Stimulated activated memory B cell treated with anti-CD40 and anti-IgM and Interleukin-4, amounts not matched to agents 10 μg/mL and 1 μg/mL and 100 μg/mL, for 72 hours (primary cell): Measurements from ENCODE around the gene POMGNT1.

Experiments used
- ATAC-seq: fragments of 150-1000 bp; cut with Tn5 transposase; 2 replicates; pipeline ENCODE4 v1.10.0; 2021
- H3K27ac Mint-ChIP-seq: one replicate; pipeline ENCODE4 v1.8.0; 2022; ENCODE audit warnings: mild to moderate bottlenecking, mixed read lengths
- H3K27me3 Mint-ChIP-seq: one replicate; pipeline ENCODE4 v1.8.0; 2022; ENCODE audit warnings: mixed read lengths
- H3K36me3 Mint-ChIP-seq: one replicate; pipeline ENCODE4 v1.8.0; 2022; ENCODE audit warnings: mixed read lengths
- H3K4me1 Mint-ChIP-seq: one replicate; pipeline ENCODE4 v1.8.0; 2022; ENCODE audit warnings: mixed read lengths
- H3K4me3 Mint-ChIP-seq: one replicate; pipeline ENCODE4 v1.8.0; 2022; ENCODE audit warnings: mild to moderate bottlenecking, moderate library complexity, mixed read lengths
- H3K9me3 Mint-ChIP-seq: one replicate; pipeline ENCODE4 v1.8.0; 2022; ENCODE audit warnings: mixed read lengths

The POMGNT1 gene

DNA sequence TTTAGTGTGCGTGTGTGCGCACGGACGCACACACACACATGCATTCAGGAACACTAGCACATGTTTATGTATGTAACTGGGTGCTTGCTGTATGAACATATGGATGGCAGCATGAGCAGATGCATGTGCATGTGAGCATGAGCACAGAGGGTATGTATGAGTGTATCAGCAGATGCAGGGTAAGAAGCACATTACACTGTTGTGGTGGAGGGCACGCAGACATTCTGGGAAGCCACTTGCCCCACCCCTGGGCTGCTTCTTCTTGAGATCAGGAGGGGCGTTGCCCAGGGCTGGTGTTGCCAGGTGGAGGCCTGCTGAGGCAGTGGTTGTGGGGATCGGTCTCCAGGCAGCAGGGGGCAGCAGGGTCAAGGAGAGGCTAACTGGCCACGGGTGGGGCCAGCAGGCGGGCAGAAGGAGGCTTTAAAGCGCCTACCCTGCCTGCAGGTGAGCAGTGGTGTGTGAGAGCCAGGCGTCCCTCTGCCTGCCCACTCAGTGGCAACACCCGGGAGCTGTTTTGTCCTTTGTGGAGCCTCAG, 18.1 kb downstream of the POMGNT1 start:
- Mint-ChIP-seq H3K9me3 (no peaks in the 10 kb centered on the region), H3K27me3 (no peaks in the 10 kb centered on the region), H3K4me3 (no peak overlapping the region), H3K27ac (no peak overlapping the region), H3K4me1 (peaks cover 21% of the 10 kb centered on the region), H3K36me3 (no peaks in the 10 kb centered on the region)
- ATAC-seq, result no peak

DNA sequence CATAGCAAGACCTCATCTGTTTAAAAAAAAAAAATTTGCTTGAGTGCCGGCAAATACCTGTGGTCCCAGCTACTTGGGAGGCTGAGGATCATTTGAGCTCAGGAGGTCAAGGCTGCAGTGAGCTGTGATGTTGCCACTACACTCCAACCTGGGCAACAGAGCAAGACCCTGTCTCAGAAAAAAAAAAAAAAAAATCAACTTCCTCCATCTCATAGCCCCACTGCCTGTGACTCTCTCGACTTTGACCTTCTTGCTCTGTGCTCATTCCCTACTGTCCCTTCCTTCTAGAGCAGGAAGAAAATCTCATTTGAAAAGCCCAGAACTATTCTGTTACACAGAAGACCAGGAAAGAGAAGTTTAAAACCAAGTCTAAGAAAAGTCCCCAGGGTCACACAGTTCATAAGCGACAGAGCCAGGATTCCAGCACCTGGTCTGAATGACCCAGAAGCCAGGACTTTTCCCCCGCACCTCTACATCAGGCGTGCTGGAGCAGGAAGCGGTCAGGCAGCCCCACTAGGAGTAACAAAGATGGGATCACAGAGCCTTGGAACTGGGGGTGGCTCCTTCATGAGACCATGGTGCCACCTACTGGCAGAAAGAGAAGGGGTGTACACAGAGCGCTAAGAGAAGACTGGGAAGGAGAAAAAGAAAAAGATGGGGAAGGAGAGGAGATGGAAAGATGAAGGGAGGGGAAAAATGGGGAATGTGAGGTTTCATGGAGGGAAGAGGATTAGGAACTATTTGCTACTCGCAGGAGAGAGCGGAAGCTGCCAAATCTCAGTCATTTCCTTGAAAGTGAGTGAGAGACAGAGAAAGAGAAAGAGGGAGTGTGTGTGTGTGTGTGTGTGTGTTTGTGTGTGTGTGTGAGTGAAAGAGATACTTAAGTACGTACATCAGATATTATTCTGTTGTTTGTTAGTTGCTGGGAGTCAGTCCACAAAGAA, 18.8 kb downstream of the POMGNT1 start:
- Mint-ChIP-seq H3K27me3 (no peaks in the 10 kb centered on the region), H3K9me3 (no peaks in the 10 kb centered on the region), H3K36me3 (no peaks in the 10 kb centered on the region), H3K4me1 (peaks cover 14% of the 10 kb centered on the region), H3K27ac (no peak overlapping the region), H3K4me3 (no peak overlapping the region)
- ATAC-seq, result peak; percentile 72

DNA sequence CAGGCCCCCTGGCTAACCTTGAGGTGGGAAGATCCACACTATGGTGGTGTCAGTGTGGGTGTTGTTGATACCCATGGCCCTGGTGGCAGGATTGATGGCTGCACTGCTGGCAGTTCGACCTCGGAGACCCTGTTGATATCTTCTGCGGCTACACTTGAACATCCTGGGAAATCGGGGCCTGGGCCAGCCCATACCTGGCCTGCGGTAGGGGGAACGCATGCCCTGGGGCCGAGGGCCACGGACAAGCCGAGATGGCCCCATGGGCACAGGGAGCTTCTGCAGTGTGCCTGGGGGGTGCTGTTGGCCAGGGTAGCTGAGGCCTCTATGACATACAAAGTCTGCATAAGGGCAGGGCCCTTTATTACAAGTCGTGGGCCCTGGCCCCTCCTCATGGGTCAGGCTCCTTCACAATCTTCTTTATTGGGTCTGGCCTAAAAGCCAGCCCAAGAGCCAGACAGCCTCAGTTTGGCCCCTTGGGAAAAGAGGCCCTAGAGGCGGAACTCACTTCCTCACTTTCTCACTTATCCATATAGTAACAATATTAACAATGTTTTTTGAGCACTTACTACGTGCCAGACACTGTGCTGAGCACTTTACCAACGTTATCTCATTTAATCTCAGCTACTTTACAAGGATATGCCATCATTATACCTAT, 21.9 kb downstream of the POMGNT1 start, which contains the start of gene P3R3URF:
TSS of gene P3R3URF (minus strand) at position 278 of the 655 bp plus-strand sequence. CDS start at position 261, 17 bp downstream.
- no peak for ATAC-seq
- H3K9me3 Mint-ChIP-seq, result no peaks in the 10 kb centered on the region
- peaks cover 7% of the 10 kb centered on the region for H3K4me1 Mint-ChIP-seq
- H3K36me3 Mint-ChIP-seq, result no peaks in the 10 kb centered on the region
- no peak within 1 kb of the TSS for H3K4me3 Mint-ChIP-seq
- H3K27me3 Mint-ChIP-seq, result no peaks in the 10 kb centered on the region
- no peak within 1 kb of the TSS for H3K27ac Mint-ChIP-seq

DNA sequence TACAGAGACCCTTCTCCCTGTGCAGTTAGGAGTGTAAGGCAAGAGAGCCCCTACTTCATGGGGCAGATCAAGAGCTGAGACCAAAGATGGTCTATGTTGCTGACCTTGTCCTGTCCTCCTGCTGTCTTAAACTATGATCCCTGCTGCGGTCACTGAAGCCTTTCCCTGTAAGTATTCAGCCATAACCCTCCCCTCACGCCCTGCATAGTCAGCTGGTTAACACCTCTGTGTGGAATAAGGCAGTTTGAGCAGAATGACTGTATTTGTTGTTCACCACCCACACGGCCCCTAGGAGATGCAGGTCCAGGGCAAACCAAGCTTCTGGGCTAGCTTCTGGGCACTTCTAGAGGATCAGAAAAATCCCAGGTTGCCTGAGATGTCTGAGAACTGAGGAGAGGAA, 23.0 kb downstream of the POMGNT1 start:
- H3K36me3 Mint-ChIP-seq, result no peaks in the 10 kb centered on the region
- H3K4me3 Mint-ChIP-seq, result no peak overlapping the region

DNA sequence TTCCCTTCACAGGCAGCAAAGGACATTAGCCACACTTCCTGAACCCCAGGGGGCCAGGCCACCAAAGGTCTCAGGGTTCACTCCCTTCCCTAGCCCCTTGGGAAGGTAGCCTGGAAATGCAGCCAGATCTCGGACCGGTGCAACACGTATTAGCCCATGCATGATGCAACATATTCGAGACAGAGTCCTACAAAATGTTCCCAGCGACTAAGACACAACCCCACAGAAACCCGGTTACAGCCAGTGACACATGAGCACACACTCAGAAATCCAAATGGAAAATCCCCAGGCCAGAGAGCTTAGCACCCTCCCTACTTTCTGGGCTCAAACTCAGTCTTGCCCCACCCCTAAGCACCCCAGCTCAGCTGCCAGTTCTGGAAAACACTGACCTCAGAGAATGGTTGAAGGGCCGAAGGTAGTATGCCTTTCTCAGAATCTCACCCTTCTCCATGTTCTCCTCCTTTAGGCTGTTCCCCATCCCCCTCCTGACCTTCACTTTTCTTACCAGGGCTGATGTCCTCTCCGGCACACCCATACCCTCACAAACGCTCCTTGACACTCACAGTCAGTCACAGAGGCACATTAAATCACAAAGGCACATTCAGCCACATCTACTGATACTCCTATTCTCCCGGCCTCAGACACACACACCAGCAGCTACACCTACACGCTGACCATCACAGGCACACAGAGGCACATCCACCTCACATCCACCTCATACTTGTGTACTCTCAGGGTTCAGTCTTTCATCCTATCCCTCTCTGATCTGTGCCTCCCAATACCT, 23.6 kb downstream of the POMGNT1 start, which contains the start of gene TSPAN1:
TSS of gene TSPAN1 (plus strand) at position 640 of the 784 bp plus-strand sequence. CDS start 6,021 bp downstream, outside the sequence.
- H3K4me1 Mint-ChIP-seq, result peaks cover 7% of the 10 kb centered on the region
- H3K4me3 Mint-ChIP-seq, result no peak within 1 kb of the TSS
- no peaks in the 10 kb centered on the region for H3K27me3 Mint-ChIP-seq
- no peak within 1 kb of the TSS for H3K27ac Mint-ChIP-seq
- no peaks in the 10 kb centered on the region for H3K36me3 Mint-ChIP-seq
- ATAC-seq, result no peak
- no peaks in the 10 kb centered on the region for H3K9me3 Mint-ChIP-seq

More for the DNA sequence above, 23.0 kb downstream of the POMGNT1 start:
- H3K27me3 Mint-ChIP-seq, result no peaks in the 10 kb centered on the region
- ATAC-seq, result no peak
- no peaks in the 10 kb centered on the region for H3K9me3 Mint-ChIP-seq
- H3K27ac Mint-ChIP-seq, result no peak overlapping the region
- H3K4me1 Mint-ChIP-seq, result peaks cover 7% of the 10 kb centered on the region

DNA sequence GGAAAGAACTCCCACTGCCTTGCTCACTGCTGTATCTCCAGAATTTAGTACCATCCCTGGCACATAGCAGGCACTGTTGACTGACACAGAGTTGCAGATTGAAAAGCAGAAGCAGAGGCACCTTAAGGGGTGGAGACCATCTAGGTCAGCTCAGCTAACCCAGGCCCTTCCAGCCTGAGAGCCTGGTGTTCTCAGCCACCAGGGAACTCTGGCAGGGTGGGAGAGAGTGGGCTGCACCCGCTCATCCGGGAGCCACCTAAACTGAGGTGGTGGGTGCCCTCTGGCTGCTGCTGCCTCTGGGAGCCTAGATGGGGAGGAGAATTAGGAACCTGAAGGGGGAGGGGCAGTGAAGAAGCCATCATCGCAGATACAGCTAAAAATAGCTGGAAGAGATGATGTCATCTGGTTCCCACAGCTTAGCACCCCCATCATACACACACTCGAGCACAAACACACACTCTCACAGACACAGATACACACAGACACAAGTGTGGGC, 24.8 kb downstream of the POMGNT1 start:
- Mint-ChIP-seq H3K9me3 (no peaks in the 10 kb centered on the region), H3K4me1 (peaks cover 7% of the 10 kb centered on the region), H3K27ac (peak overlapping the region; percentile 20), H3K27me3 (no peaks in the 10 kb centered on the region), H3K36me3 (no peaks in the 10 kb centered on the region), H3K4me3 (no peak overlapping the region)
- no peak for ATAC-seq

DNA sequence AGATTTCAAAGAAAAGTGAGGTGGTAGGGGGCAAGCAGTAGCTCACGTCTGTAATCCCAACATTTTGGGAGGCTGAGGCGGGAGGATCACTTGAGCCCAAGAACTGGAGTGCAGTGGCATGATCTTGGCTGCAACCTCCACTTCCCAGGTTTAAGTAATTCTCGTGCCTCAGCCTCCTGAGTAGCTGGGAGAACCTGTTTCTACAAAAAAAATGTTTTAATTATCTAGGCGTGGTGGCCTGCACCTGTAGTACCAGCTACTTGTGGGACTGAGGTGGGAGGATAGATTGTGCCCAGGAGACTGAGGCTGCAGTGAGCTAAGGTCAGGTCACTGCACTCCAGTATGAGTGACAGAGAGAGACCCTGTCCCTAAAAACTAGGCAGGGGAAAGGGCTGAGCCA, 25.9 kb downstream of the POMGNT1 start:
- no peak for ATAC-seq
- H3K4me3 Mint-ChIP-seq, result no peak overlapping the region
- no peaks in the 10 kb centered on the region for H3K27me3 Mint-ChIP-seq
- H3K36me3 Mint-ChIP-seq, result no peaks in the 10 kb centered on the region
- H3K27ac Mint-ChIP-seq, result peak overlapping the region; percentile 20
- H3K4me1 Mint-ChIP-seq, result peaks cover 10% of the 10 kb centered on the region
- no peaks in the 10 kb centered on the region for H3K9me3 Mint-ChIP-seq

DNA sequence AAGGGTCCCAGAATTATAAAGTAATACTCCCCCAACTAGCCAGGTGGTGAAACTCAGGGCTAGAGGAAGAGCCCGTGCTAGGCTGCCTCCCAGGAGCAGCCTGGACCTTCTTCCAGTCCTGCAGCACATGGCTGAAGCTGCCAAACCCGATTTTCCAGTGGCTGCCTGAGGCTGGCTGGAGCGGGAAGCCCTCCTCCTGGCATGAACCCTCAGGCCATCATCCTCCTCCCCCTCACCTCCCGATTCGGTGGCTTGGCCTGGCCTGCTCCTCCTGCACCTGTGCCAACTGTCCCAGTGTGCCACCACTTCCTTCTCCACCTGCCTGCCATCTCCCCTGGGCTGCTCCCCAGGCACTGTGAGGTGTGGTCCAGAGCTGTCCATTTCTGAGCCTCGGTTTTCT, 26.4 kb downstream of the POMGNT1 start:
- H3K27me3 Mint-ChIP-seq, result no peaks in the 10 kb centered on the region
- ATAC-seq, result no peak
- H3K4me1 Mint-ChIP-seq, result peaks cover 14% of the 10 kb centered on the region
- H3K9me3 Mint-ChIP-seq, result no peaks in the 10 kb centered on the region
- no peak overlapping the region for H3K27ac Mint-ChIP-seq
- no peak overlapping the region for H3K4me3 Mint-ChIP-seq
- H3K36me3 Mint-ChIP-seq, result no peaks in the 10 kb centered on the region

DNA sequence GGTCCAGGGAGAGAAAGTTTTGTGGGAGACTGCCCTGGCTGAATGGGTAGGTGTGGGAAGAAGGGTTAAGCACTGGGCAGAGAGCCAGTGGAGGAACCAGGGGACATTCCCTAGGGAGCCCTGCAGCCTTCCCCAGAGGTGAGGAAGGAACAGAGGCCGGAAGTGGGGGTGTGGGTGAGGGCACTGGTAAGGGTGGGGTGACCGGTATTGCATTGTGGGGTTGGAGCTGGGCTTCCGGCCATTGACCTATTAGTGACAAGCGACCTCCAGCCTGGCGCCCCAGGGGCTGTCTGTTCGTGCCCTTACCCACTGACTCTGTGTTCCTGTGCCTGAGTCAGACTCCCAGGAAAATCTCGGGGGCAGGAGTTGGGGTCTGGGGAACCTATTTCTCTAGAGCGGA, 26.9 kb downstream of the POMGNT1 start:
- H3K27me3 Mint-ChIP-seq, result no peaks in the 10 kb centered on the region
- ATAC-seq, result no peak
- peak overlapping the region; percentile 21 for H3K27ac Mint-ChIP-seq
- H3K4me1 Mint-ChIP-seq, result peaks cover 15% of the 10 kb centered on the region
- H3K36me3 Mint-ChIP-seq, result no peaks in the 10 kb centered on the region
- no peak overlapping the region for H3K4me3 Mint-ChIP-seq
- H3K9me3 Mint-ChIP-seq, result no peaks in the 10 kb centered on the region

DNA sequence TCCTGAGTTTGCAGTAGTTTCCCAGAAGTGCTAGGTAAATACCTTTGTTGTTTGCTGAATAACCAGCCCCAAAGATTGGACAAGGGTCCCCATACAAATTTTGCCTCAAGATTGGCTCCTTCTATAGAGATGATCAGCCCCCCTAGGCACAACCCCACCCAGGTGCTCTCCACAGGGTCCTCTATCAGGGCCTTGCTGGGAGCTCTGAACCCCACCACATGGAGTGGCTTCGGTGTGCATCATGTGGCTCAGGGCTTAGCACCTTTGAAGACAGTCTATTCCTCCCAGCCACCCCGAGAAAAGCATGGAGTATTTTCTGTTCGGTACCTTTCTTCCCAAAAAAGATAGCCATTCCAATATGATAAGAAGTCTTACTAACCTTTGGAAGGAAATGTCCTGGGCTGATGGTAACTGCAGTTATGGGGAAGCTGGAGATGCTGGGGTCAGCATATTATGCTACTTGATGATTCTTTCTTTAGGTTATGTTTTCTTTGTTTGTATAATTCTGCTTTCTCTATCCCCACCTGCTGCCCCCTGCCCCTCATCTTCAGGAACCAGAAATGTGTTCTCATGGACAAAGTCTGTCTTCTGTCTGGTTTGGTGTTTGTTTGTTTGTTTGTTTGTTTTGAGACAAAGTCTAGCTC, 28.3 kb downstream of the POMGNT1 start:
- no peak overlapping the region for H3K4me3 Mint-ChIP-seq

DNA sequence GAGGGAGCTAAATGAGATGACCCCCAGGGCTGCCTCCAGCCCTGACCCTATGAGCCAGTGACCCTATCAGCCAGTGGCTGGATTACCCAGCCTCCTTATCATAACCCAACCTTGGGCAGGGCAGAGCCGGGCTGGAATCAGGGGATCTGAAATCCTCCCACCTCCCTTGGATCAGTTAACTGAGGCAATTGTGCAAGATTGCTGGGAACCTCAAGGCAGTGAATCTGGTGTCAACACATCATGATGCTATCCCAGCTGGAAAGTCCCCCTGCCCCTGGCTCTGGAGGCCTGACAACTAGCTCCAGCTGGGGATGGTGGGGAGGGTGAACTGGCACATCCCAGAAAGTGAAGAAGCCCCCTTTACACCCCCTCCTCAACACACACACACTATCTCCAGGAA, 29.8 kb downstream of the POMGNT1 start:
- peaks cover 18% of the 10 kb centered on the region for H3K4me1 Mint-ChIP-seq
- H3K4me3 Mint-ChIP-seq, result no peak overlapping the region
- peaks cover 17% of the 10 kb centered on the region for H3K27me3 Mint-ChIP-seq
- H3K9me3 Mint-ChIP-seq, result no peaks in the 10 kb centered on the region
- H3K27ac Mint-ChIP-seq, result no peak overlapping the region
- ATAC-seq, result no peak
- no peaks in the 10 kb centered on the region for H3K36me3 Mint-ChIP-seq

More for the DNA sequence above, 28.3 kb downstream of the POMGNT1 start:
- Mint-ChIP-seq H3K36me3 (no peaks in the 10 kb centered on the region), H3K27me3 (peaks cover 5% of the 10 kb centered on the region), H3K9me3 (no peaks in the 10 kb centered on the region), H3K27ac (no peak overlapping the region), H3K4me1 (peaks cover 18% of the 10 kb centered on the region)
- ATAC-seq, result no peak

DNA sequence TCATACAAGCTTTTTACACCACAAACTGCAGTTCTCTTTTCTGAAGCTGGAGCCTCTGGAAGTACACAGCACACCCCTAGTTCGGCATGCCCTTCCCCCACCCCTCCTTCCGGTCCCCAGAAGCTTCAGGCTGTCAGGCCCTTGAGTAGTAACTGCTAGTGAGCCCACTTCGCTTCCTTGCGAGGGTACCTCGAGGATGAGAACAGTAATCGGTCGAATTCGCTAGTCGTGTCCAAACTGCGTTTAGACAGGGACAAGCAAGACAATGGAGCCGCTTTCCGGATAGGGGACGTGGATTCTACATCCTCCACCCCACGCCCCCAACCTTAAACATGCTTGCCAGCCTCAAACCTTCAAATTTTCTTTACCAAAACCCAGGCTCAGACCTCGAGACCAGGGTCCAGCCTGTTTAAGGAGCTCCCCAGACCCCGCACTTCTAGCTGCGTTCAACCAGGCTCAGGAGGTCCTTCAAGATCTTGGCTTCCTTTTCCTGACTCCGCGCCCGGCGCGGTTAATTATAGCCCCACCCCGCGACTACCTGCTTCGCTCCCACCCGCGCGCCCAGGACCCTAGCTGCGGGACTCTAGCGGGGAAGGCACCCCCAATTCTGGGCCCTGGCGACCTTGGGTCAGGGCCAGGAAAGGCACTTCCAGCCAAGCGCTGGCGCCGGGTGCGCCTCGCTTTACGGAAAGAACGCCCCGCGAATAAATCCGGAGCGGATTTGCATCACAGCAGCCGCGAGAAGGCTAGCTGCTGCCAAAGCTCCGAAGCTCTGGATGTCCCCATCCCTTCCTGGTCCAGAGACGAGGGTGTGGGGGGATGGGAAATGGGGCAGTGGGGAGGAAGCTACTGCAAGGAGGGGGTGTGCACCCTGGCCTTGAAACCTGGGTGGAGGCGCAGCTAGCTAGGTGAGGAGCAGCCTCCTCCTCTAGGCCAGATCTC, 31.4 kb downstream of the POMGNT1 start:
- peak; percentile 40 for ATAC-seq
- Mint-ChIP-seq H3K4me1 (peaks cover 18% of the 10 kb centered on the region), H3K36me3 (no peaks in the 10 kb centered on the region), H3K4me3 (peak overlapping the region; percentile 82), H3K9me3 (no peaks in the 10 kb centered on the region), H3K27ac (peak overlapping the region; percentile 70), H3K27me3 (peaks cover 17% of the 10 kb centered on the region)

DNA sequence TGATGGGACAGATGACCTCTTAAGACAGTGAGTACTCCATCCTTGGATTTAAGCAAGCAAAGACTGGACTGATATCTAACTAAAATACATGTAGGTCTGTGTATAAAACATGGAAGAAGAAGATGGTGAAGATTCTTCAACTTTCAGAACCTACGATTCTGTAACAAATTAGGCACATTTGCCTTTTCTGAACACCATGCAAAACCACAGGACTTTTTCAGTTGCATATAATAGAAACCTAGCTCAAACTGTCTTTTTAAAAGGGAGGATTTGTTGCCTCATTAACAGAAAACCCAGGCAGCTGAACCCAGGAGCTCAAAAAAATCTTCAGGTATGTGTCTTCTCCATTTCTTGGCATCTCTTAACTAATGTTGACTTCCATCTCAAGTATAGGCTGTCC, 38.0 kb downstream of the POMGNT1 start:
- H3K9me3 Mint-ChIP-seq, result no peaks in the 10 kb centered on the region
- no peak overlapping the region for H3K4me3 Mint-ChIP-seq
- H3K4me1 Mint-ChIP-seq, result no peaks in the 10 kb centered on the region
- no peak for ATAC-seq
- no peak overlapping the region for H3K27ac Mint-ChIP-seq
- H3K27me3 Mint-ChIP-seq, result peaks cover 15% of the 10 kb centered on the region
- H3K36me3 Mint-ChIP-seq, result no peaks in the 10 kb centered on the region
